HCT116 (cell line): ENCODE measurements around the gene C1orf116. TPM values are rescaled to one million over a fixed set of nuclear protein-coding genes. Genes with fewer than 3 reads are reported as not detected.

Experiments
- ATAC-seq: fragments of 200-7000 bp; cut with Tn5 transposase; 2 replicates; pipeline ENCODE4 v1.9.1; 2020; ENCODE audit warnings: mild to moderate bottlenecking, moderate library complexity
- BruUV-seq: library from RNA; stranded (reverse); fragments of 400-500 nt; replicated peaks from 2 replicates; lab custom pipeline; 2021; lab: Mats Ljungman, UMichigan
- CTCF ChIA-PET: fragments of 300-600 bp; sonication (Branson Sonifier 250); formaldehyde crosslinking; loops from one replicate; lab custom pipeline; 2021; ENCODE audit warnings: antibody characterized with exemption; lab: Charles Lee
- POLR2A ChIA-PET: fragments of 300-600, 350-600 bp; sonication (Branson Sonifier 250); formaldehyde crosslinking; loops from one replicate; lab custom pipeline; 2021; ENCODE audit warnings: antibody characterized with exemption; lab: Charles Lee
- RAD21 ChIA-PET, 2 experiments: fragments of 300-600 bp; sonication (Branson Sonifier 250); formaldehyde crosslinking; loops; one replicate each; lab custom pipeline; 2023; ENCODE audit warnings: low total read pairs in 2 of 2; ENCODE audit not compliant: uncharacterized antibody in 2 of 2, unreplicated experiment in 2 of 2, low non-redundant PET in 1 of 2; lab: Charles Lee
- DNase-seq: peaks from one replicate; pipeline ENCODE4 v3.0.0-alpha.2; 2010; ENCODE audit warnings: low read depth, low spot score
- H2AFZ ChIP-seq: fragments of 200-600 bp; shearing (Covaris generic), sonication (generic); 2 replicates; pipeline ENCODE4 v1.6.1; 2017; ENCODE audit warnings: low read depth, mixed run types, mixed read lengths, antibody characterized with exemption, low read length; ENCODE audit not compliant: poor library complexity, severe bottlenecking
- H3K27ac ChIP-seq: 2 replicates; pipeline ENCODE4 v1.5.1; 2012; ENCODE audit warnings: low read depth, low read length
- H3K27me3 ChIP-seq: fragments of 200-600 bp; sonication (generic); 2 replicates; pipeline ENCODE4 v1.6.1; 2016; ENCODE audit warnings: mixed run types, low read length, mixed read lengths; ENCODE audit not compliant: insufficient read depth
- H3K36me3 ChIP-seq, 2 experiments: fragments of 200-500 bp in 1 of 2; fragments of 200-600 bp in 1 of 2; sonication (Bioruptor generic) in 1 of 2; sonication (generic) in 1 of 2; 2 replicates each; pipeline versions ENCODE4 v1.5.1 to v1.6.1; 2014 to 2016; ENCODE audit warnings: low read length in 2 of 2, inconsistent platforms in 1 of 2, mixed read lengths in 1 of 2, mixed run types in 1 of 2; ENCODE audit not compliant: insufficient read depth in 2 of 2, control insufficient read depth in 1 of 2
- H3K4me1 ChIP-seq, 2 experiments: fragments of 200-600 bp in 1 of 2; sonication (generic) in 1 of 2; 2 replicates each; pipeline versions ENCODE4 v1.5.1 to v1.6.1; 2012 to 2017; ENCODE audit warnings: low read length in 2 of 2, inconsistent platforms in 1 of 2, mild to moderate bottlenecking in 1 of 2, mixed read lengths in 1 of 2, mixed run types in 1 of 2, moderate library complexity in 1 of 2; ENCODE audit not compliant: insufficient read depth in 2 of 2, control insufficient read depth in 1 of 2
- H3K4me2 ChIP-seq: fragments of 200-600 bp; sonication (generic); 2 replicates; pipeline ENCODE4 v1.6.1; 2017; ENCODE audit warnings: mixed run types, low read length, mixed read lengths
- H3K4me3 ChIP-seq, 2 experiments: fragments of 200-600 bp in 1 of 2; sonication (generic) in 1 of 2; replicated peaks in 1 of 2; 2 replicates each; pipeline ENCODE4 v1.5.1; 2011 to 2016; ENCODE audit warnings: low read length in 2 of 2, control low read depth in 1 of 2, low read depth in 1 of 2, mild to moderate bottlenecking in 1 of 2, mixed read lengths in 1 of 2, mixed run types in 1 of 2
- H3K79me2 ChIP-seq: fragments of 200-600 bp; sonication (generic); 2 replicates; pipeline ENCODE4 v1.6.1; 2017; ENCODE audit warnings: mild to moderate bottlenecking, mixed run types, low read length, moderate library complexity, mixed read lengths; ENCODE audit not compliant: insufficient read depth
- H3K9ac ChIP-seq: fragments of 200-600 bp; sonication (generic); 2 replicates; pipeline ENCODE4 v1.6.1; 2016; ENCODE audit warnings: low read length, mixed read lengths
- H3K9me2 ChIP-seq: fragments of 200-600 bp; sonication (generic), shearing (Covaris generic); 2 replicates; pipeline ENCODE4 v1.6.1; 2017; ENCODE audit warnings: mixed run types, mild to moderate bottlenecking, moderate library complexity; ENCODE audit not compliant: insufficient read depth
- H3K9me3 ChIP-seq, 2 experiments: fragments of 200-500 bp in 1 of 2; fragments of 200-600 bp in 1 of 2; sonication (Bioruptor generic) in 1 of 2; sonication (generic) in 1 of 2; 2 replicates each; pipeline ENCODE4 v1.6.1; 2014 to 2017; ENCODE audit warnings: low read length in 2 of 2, mixed read lengths in 2 of 2, inconsistent platforms in 1 of 2, low read depth in 1 of 2, mild to moderate bottlenecking in 1 of 2, mixed run types in 1 of 2, moderate library complexity in 1 of 2; ENCODE audit not compliant: control insufficient read depth in 1 of 2, insufficient read depth in 1 of 2
- H4K20me1 ChIP-seq: fragments of 200-600 bp; sonication (generic), shearing (Covaris generic); 2 replicates; pipeline ENCODE4 v1.6.1; 2017; ENCODE audit warnings: mixed run types, mild to moderate bottlenecking, moderate library complexity; ENCODE audit not compliant: insufficient read depth
- ATF3 ChIP-seq: IDR thresholded peaks from 2 replicates; pipeline ENCODE4 v1.6.1; 2012
- CEBPB ChIP-seq: IDR thresholded peaks from 2 replicates; pipeline ENCODE4 v1.6.1; 2012; ENCODE audit warnings: low read depth
- EGR1 ChIP-seq: IDR thresholded peaks from 2 replicates; pipeline ENCODE4 v1.6.1; 2012; ENCODE audit warnings: low read depth
- ELF1 ChIP-seq: IDR thresholded peaks from 2 replicates; pipeline ENCODE4 v1.6.1; 2012; ENCODE audit warnings: low read depth, borderline replicate concordance
- EZH2 ChIP-seq: fragments of 200-600 bp; sonication (generic); IDR thresholded peaks from 2 replicates; pipeline ENCODE4 v1.6.1; 2017; ENCODE audit warnings: antibody characterized with exemption, mixed run types
- EZH2phosphoT487 ChIP-seq: fragments of 200-600 bp; IDR thresholded peaks from 2 replicates; pipeline ENCODE4 v1.6.1; 2018; ENCODE audit warnings: antibody characterized with exemption, borderline replicate concordance
- FOSL1 ChIP-seq: IDR thresholded peaks from 2 replicates; pipeline ENCODE4 v1.6.1; 2012; ENCODE audit warnings: low read depth
- JUND ChIP-seq: IDR thresholded peaks from 2 replicates; pipeline ENCODE4 v1.6.1; 2012
- MAX ChIP-seq: IDR thresholded peaks from 2 replicates; pipeline ENCODE4 v1.6.1; 2012
- POLR2A ChIP-seq: IDR thresholded peaks from 2 replicates; pipeline ENCODE4 v1.7.0; 2011; ENCODE audit warnings: borderline replicate concordance; ENCODE audit not compliant: insufficient read depth, insufficient read length; ENCODE audit errors: extremely low read depth
- POLR2AphosphoS5 ChIP-seq: IDR thresholded peaks from 2 replicates; pipeline ENCODE4 v1.6.1; 2011; ENCODE audit warnings: mild to moderate bottlenecking, low read depth, low read length, moderate library complexity
- RAD21 ChIP-seq: IDR thresholded peaks from 2 replicates; pipeline ENCODE4 v1.6.1; 2012; ENCODE audit warnings: low read depth, mild to moderate bottlenecking
- SIN3A ChIP-seq: IDR thresholded peaks from 2 replicates; pipeline ENCODE4 v1.6.1; 2012; ENCODE audit warnings: low read depth
- SP1 ChIP-seq: IDR thresholded peaks from 2 replicates; pipeline ENCODE4 v1.6.1; 2012; ENCODE audit warnings: low read depth
- SRF ChIP-seq: IDR thresholded peaks from 2 replicates; pipeline ENCODE4 v1.6.1; 2012; ENCODE audit warnings: low read depth
- YY1 ChIP-seq: IDR thresholded peaks from 2 replicates; pipeline ENCODE4 v1.6.1; 2011; ENCODE audit warnings: low read length, low read depth, moderate library complexity, mild to moderate bottlenecking; ENCODE audit not compliant: insufficient replicate concordance; ENCODE audit errors: extremely low read depth
- ZBTB33 ChIP-seq: IDR thresholded peaks from 2 replicates; pipeline ENCODE4 v1.6.1; 2011; ENCODE audit warnings: mild to moderate bottlenecking, low read length, moderate library complexity; ENCODE audit not compliant: insufficient replicate concordance; ENCODE audit errors: extremely low read depth
- ZFX ChIP-seq: fragments of 450-650 bp; IDR thresholded peaks from 2 replicates; pipeline ENCODE4 v1.6.1; 2017
- ZNF274 ChIP-seq: fragments of 200-500 bp; sonication (Bioruptor generic); IDR thresholded peaks from 2 replicates; pipeline ENCODE4 v1.6.1; 2014; ENCODE audit warnings: mild to moderate bottlenecking, low read depth, low read length, inconsistent platforms
- intact Hi-C: fragments of 100-400 bp; cut with micrococcal nuclease; formaldehyde crosslinking; loops from 2 replicates; pipeline ENCODE4 v1.10.0; 2022
- total RNA-seq: library from RNA; stranded (reverse); gene quantifications from one replicate; pipeline ENCODE4 v1.2.1, GENCODE V29; 2021; ENCODE audit not compliant: unreplicated experiment
- TF ChIP-seq, protein P1 (sequence below), 3 experiments: fragments of 200-600 bp in 1 of 3; sonication (generic) in 1 of 3; IDR thresholded peaks in 2 of 3; conservative IDR thresholded peaks in 1 of 3; 2 replicates each; pipeline ENCODE4 v1.5.1; 2012 to 2017; ENCODE audit warnings: low read depth in 2 of 3, low read length in 2 of 3, antibody characterized with exemption in 1 of 3, borderline replicate concordance in 1 of 3, control low read depth in 1 of 3, mild to moderate bottlenecking in 1 of 3, mixed read lengths in 1 of 3, mixed run types in 1 of 3, moderate library complexity in 1 of 3; ENCODE audit not compliant: insufficient read depth in 1 of 3

C1orf116 gene
- total RNA-seq, 1 experiment from 2014 or later = 3.6 TPM

DNA sequence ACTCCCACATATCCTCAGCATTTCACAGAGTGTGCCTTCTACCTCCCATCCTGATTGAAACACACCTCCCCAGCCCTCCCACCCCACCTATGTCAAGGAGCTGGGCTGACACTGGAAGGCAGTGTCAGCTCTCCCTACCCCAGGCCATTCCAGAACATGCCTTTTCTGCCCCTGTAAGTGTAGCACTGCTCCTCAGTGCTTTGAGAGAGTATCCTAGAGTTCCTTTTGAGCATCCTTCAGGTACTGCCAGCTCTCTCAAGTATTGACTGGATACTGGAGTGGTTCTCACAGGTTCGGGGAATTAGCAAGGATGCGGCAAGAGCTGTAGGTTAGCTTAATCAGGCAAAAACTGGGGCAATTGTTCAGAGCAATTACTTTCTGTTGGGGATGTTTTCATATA lies 21.8 kb downstream of the C1orf116 start:
- H4K20me1 ChIP-seq = no peaks in the 10 kb centered on the region
- no peak overlapping the region for H2AFZ ChIP-seq
- H3K4me2 ChIP-seq = no peak overlapping the region
- no peak for ATAC-seq
- H3K79me2 ChIP-seq = no peaks in the 10 kb centered on the region
- intact Hi-C loops = no loop called here
- H3K9me3 ChIP-seq = no peaks in the 10 kb centered on the region; a peak in 1 of 4 replicates
- H3K27me3 ChIP-seq = no peaks in the 10 kb centered on the region
- H3K4me3 ChIP-seq = no peak overlapping the region
- peaks cover 16 to 53% of the 10 kb centered on the region in 2 experiments for H3K4me1 ChIP-seq
- no peak for TF ChIP-seq ELF1
- no peak for TF ChIP-seq CEBPB
- TF ChIP-seq ZNF274 = no peak
- TF ChIP-seq EGR1 = no peak
- no peak for TF ChIP-seq SRF
- no peak for TF ChIP-seq ATF3
- TF ChIP-seq EZH2phosphoT487 = no peak
- no peak for TF ChIP-seq ZBTB33
- TF ChIP-seq SIN3A = no peak
- TF ChIP-seq ZFX = no peak
- TF ChIP-seq POLR2AphosphoS5 = no peak
- no peak for TF ChIP-seq SP1
- TF ChIP-seq RAD21 = no peak
- TF ChIP-seq, protein P1, sequence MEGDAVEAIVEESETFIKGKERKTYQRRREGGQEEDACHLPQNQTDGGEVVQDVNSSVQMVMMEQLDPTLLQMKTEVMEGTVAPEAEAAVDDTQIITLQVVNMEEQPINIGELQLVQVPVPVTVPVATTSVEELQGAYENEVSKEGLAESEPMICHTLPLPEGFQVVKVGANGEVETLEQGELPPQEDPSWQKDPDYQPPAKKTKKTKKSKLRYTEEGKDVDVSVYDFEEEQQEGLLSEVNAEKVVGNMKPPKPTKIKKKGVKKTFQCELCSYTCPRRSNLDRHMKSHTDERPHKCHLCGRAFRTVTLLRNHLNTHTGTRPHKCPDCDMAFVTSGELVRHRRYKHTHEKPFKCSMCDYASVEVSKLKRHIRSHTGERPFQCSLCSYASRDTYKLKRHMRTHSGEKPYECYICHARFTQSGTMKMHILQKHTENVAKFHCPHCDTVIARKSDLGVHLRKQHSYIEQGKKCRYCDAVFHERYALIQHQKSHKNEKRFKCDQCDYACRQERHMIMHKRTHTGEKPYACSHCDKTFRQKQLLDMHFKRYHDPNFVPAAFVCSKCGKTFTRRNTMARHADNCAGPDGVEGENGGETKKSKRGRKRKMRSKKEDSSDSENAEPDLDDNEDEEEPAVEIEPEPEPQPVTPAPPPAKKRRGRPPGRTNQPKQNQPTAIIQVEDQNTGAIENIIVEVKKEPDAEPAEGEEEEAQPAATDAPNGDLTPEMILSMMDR (IDR thresholded peaks at IDR 0.05 in 2 of 3, conservative IDR thresholded peaks at IDR 0.05 in 1 of 3; ENCODE audit: borderline replicate concordance in 1 of 3, insufficient read depth in 1 of 3, low read depth in 2 of 3, low read length in 2 of 3) = no peak
- no peak for TF ChIP-seq FOSL1
- no peak for TF ChIP-seq MAX
- no peak for TF ChIP-seq EZH2
- TF ChIP-seq POLR2A = no peak
- TF ChIP-seq JUND = no peak
- no peak for TF ChIP-seq YY1
- no peak for DNase-seq
- ChIA-PET RAD21 (no interaction called here), POLR2A (interaction anchor here (1.1 kb wide), 1 partner anchor 11 kb away, joined by 4 read pairs; no protein-coding TSS in a partner anchor), CTCF (no interaction called here)
- H3K9me2 ChIP-seq = no peaks in the 10 kb centered on the region
- no peak overlapping the region for H3K9ac ChIP-seq
- no peaks in the 10 kb centered on the region for H3K36me3 ChIP-seq
- no TSS peak for BruUV-seq
- H3K27ac ChIP-seq = no peak overlapping the region
